GM13976 (cell line): ENCODE measurements around the gene BRINP3.

ENCODE experiments used
- DNase-seq: peaks from one replicate; pipeline ENCODE4 v3.0.0; 2012; ENCODE audit warnings: low spot score
- in situ Hi-C: fragments of 300-500 bp; cut with MboI; formaldehyde crosslinking; loops from one replicate; pipeline ENCODE4 v1.12.0; 2022; ENCODE audit warnings: low sequenced_read_pairs, mixed read lengths, inconsistent platforms; ENCODE audit not compliant: unreplicated experiment
- TF ChIP-seq, protein P1 (sequence below): IDR thresholded peaks from 2 replicates; pipeline ENCODE4 v1.5.1; 2012; ENCODE audit warnings: borderline replicate concordance, mild to moderate bottlenecking; ENCODE audit not compliant: insufficient read depth; ENCODE audit errors: extremely low read depth, missing control alignments, control extremely low read depth

BRINP3 gene

DNA sequence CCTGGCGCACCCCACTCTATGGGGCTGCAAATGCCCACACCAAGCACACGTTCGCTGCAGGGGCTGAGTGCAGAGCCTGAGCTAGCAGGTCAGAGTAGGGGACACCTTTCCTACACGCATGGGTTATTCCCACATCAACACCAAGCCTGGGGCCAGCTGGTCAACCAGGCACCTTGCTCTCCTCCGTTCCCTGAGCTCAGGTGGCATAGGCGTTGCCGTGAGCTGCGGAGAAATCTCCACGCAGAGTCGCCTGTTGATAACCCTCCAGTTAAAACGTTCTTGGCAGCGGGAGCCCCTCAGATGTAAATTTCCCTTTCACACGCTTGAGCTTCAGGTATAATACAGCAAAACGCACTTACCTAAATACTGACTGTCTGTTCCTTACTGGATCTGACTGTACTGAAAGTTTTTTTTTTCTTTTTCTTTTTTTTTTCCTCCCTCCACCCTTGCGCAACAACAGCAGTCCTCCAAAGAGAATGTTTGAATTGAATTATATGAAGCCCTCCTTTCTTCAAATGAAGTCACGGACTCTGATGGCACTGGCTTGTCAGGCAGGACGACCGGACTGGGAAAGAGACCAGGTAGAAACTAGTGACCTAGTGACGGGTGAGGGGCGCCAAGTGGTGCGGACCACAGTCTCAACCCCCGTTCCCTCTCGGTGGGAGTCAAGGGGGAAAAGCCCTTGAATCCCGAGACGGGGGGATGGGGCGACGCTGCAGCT, 2.1 kb downstream of the BRINP3 start:
- no peak for DNase-seq
- in situ Hi-C loops, result no loop called here
- TF ChIP-seq, protein P1, sequence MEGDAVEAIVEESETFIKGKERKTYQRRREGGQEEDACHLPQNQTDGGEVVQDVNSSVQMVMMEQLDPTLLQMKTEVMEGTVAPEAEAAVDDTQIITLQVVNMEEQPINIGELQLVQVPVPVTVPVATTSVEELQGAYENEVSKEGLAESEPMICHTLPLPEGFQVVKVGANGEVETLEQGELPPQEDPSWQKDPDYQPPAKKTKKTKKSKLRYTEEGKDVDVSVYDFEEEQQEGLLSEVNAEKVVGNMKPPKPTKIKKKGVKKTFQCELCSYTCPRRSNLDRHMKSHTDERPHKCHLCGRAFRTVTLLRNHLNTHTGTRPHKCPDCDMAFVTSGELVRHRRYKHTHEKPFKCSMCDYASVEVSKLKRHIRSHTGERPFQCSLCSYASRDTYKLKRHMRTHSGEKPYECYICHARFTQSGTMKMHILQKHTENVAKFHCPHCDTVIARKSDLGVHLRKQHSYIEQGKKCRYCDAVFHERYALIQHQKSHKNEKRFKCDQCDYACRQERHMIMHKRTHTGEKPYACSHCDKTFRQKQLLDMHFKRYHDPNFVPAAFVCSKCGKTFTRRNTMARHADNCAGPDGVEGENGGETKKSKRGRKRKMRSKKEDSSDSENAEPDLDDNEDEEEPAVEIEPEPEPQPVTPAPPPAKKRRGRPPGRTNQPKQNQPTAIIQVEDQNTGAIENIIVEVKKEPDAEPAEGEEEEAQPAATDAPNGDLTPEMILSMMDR, result no peak

DNA sequence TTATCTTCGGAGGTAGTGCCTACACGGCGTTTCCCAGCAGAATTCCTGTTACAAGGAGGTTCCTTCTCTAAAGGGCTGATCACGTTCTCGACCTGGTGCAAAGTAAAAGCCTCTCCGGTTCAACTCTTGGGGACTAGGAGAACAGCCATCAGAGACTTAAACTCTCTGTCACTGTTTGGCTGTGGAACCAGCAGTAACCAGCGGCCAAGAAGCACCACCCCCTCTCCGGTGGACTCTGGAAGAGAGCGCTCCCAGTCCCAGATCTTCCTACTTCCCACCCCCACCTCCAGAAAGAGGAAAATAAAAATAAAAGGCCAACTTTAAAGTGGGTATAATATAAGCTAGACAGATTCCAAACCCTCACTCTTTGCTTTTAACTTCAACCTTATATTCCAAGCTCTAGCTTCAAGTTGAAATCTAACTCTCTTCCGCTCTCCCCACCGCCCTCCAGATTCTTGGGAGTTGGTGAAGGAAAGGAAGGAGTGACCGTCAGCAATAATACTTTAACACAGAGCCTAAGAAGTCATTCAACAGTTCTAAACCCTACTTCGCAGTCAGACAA, 2.9 kb downstream of the BRINP3 start:
- TF ChIP-seq, protein P1, result no peak
- in situ Hi-C loops, result no loop called here
- DNase-seq, result no peak

DNA sequence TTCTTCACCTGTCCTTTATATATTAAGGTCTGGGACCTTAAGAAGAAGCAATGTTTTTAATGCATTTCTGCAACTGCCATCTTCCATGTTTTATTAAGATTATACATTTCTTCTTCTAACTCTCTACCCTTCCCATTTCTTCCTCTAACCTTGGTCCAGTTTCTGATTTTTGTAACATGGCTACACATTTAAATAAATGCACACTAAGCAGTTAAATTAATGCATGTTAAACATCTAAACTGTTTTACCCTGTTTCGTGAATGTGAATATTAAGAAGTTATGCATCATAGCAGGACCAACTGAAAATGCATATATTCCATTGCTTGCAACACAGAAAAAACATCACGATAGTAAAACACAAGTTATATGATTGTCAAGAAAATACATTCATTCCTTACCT, 3.7 kb downstream of the BRINP3 start:
- in situ Hi-C loops, result no loop called here
- TF ChIP-seq, protein P1, result no peak
- no peak for DNase-seq

DNA sequence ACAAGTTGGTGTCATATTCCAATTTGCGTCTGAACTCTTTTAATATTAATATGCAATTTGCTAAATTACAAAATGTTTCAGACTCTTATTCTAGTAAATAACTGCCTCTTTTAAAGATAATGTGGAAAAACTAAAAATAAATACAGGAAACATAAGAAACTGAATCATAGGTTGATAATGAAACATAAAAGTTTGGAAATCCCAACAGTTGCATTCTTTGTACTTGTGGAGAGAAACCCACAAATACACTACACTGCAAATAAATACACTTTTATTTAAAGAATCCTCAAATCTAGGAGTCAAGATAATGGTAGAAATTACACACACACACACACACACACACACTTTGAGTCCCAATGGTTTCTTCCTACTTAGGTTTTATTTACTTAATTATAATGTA, 5.2 kb downstream of the BRINP3 start:
- TF ChIP-seq, protein P1, result no peak
- DNase-seq, result no peak
- in situ Hi-C loops, result no loop called here

DNA sequence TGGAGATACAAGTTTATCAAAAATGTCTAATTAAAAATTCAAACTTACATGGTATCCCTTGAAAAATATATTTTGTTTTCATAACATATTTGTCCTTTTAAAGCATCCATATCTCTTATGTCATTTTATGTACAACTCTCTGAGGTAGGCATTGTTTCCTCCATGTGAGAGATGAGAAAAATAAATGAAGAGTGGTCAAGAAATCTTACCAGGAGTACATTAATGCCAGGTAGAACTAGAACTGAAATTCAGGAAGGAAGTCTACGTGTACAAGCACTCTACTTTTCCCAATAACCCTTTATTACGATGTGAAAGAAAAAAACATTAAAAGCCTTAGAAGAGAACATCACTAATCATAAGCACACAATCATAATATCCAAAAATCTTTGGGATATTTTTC, 5.6 kb downstream of the BRINP3 start:
- TF ChIP-seq, protein P1, result no peak
- DNase-seq, result no peak
- in situ Hi-C loops, result no loop called here

DNA sequence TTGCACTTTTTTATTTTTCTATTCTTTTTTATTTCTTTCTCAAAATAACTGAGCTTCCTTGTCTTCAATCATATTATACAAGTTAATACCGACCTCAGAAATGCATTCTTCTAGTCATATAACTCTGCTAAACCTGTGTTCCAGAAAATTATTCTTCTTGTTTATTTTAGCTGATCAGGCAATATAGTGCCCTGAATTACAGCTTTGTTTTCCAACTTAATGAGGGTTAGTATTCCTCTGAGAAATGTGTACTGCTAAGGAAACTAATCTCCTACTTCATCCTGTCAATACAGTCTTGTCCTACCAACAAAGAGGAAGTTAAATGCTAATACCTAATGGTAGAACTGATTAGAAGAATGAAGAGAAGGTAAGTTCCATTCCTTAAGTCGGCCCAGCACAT, 13.0 kb downstream of the BRINP3 start:
- TF ChIP-seq, protein P1, result no peak
- in situ Hi-C loops, result no loop called here
- DNase-seq, result no peak
